ENCODE results near the gene CAMTA1.

Gene CAMTA1

DNA sequence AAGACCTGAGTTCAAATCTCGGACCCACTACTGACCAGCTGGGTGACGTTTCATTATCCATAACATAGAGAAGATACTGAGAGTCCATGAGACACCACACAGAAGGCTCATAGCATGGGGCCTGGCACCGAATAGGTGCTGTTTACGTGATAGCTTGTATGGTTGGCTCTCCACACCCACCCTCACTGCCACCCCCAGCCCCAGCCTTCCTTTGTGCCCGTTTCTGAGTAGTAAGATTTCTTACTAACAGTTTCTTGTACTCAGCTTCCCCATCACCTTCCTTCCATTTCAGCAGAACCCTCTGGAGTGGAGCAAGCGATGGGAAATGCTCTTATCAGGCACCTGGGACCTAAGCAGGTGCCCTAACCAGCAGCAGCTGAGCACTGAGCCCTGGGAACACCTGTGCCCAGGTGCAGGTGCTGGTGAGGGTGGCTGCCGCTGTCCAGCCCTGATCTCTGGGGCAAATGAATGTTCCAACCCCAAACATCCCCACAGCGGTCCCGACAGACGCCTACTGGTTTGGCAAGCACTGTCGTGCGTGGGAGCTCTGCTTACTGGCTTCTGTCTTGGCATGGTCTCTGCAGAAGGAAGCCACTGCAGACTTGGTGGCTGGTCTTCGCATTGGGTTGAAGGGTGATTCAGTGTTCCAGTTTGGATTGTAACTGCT, 225.4 kb downstream of the CAMTA1 start:
- DNase-seq = no peak

DNA sequence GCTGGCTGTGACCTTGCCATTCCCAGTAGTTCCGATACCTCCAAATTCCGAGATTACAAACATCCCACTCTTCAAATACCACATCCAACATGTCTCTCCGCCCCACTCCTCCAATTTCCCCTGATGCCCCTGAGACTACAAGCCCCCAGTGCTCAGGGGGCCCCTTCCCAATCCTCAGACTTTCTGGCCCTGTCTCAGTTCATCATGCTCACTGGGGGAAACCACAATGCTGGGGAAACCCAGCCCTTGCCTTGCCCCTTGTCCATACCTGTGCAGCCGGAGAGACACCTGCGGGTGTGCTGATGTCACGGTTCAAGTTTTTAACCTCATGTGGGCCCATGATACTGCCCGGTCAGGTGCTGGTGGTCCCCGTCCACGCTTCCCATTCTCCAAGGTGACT, 226.6 kb downstream of the CAMTA1 start:
- no peak for DNase-seq

- DNase-seq = no peak
Measured at GRCh38 chr1:7012461-7012924, 227.2 kb downstream of the CAMTA1 start.

GRCh38 chr1:7013833-7014639, 228.8 kb downstream of the CAMTA1 start:
- DNase-seq = no peak

GRCh38 chr1:7014640-7014930, 229.3 kb downstream of the CAMTA1 start:
- no peak for DNase-seq

DNA sequence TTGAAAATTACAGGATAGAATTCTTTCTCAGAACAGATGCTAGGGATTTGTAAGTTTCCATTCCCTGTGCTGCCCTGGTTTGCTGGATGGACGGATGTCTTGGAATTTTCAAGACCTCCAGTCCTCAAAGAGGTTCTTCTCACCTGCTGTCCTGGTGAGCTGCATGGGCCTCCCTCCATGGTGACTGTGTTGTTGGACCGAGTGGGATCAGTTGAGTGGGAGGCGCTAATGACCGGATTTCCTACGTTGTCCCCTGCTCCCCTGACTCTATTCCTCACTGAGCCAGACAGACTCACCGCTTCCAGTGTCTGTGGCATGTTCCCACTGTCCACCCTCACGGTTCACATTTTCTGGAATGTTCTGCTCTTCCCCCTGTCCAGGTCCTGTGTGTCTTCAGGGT, 229.8 kb downstream of the CAMTA1 start:
- DNase-seq = no peak

GRCh38 chr1:7018351-7018750, 233.1 kb downstream of the CAMTA1 start:
- no peak for DNase-seq

DNA sequence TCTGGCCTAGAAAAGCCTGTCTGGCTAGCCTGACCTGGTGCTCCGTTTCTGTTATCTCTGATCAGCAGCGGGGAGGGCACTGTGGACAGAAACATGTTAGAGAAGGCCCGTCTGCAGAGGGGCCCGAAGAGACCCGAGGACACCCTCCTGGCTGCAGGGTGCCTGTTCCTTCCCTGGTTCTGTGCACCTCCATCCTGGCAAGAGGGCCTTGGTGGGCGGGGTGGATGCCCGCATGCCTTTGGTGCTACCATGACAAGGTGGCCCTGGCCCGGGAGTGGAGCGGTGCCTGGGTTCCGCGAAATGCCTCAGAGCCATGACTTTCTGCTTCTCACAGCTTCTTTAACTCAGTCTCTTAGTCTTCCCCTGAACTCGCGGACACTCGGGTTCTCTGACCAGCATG, 233.6 kb downstream of the CAMTA1 start:
- no peak for DNase-seq

DNA sequence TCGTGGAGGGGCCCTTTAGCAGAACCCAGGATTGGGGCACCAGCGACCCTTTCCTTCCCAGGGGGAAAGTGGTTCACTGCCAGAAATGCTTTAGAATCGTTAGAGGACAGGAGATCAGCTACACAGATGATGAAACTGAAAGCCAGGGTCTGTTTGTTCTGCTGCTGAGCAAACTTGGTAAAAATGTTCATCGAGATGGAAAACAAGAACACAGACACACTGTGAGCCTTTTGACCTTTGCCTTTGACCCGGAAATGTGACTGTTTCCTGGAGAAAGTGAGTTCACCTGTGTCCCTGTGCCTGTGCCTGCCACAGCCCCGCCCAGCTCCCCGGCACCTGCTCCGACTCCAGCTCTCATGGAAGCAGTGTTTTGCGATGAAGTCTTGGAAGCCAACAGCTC, 234.3 kb downstream of the CAMTA1 start:
- DNase-seq = no peak

DNA sequence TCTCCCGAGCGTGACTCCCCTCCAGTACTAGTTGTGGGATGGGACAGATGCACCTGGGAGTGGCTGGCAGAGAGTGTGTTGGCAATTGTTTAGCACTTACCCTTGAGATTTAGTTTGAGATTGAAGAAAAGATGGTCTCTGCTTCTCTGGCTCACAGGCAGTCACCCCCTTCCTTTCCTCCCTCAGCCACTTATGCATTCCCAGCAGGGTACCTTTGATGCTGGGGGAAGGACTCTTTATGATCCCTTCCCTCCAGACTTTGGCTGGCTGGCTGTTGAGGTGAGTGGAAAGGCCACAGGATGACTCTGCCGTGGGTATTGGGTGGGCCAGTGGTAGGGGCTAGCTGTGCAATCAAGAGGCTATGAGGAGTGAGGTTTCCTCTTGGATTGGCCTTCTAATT, 236.8 kb downstream of the CAMTA1 start:
- no peak for DNase-seq

DNA sequence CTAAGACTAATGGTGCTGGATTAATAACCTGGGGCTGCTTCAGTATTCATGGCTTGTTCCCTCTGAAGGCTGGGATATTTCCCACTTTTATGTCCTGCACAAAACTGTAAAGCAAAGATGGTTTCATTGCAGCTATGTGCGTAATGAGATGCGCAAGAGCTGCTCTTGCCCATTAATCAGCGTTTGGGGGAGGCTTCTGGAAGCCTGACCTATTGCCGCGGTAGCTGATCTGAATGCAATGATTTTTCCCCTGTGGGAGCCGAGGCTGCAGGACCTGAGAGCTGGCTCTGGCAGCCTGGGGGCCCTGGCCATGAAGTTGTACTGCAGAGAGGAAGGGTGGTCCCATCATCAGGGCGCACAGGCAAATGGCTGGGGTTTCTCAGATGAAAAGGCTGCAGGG, 239.8 kb downstream of the CAMTA1 start:
- no peak for DNase-seq

GRCh38 chr1:7026169-7026568, 240.9 kb downstream of the CAMTA1 start:
- DNase-seq = no peak

DNA sequence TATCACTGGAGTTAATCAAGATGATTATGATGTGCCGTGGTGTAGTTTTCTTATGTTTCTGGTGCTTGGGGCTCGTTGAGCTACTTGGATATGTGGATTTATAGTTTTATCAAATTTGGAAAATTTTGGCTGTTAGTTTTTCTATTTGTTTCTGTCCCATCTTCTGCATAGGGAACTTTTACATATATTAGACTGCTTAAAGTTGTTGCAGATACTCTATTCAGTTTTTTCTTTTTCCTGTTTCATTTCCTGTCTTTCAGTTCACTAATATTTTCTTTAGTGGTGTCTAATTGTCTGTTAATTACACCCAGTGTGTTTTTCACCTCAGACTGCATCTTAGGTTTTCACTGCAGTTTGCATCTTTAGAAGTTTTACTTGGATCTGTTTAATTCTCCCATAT, 247.7 kb downstream of the CAMTA1 start:
- no peak for DNase-seq

DNA sequence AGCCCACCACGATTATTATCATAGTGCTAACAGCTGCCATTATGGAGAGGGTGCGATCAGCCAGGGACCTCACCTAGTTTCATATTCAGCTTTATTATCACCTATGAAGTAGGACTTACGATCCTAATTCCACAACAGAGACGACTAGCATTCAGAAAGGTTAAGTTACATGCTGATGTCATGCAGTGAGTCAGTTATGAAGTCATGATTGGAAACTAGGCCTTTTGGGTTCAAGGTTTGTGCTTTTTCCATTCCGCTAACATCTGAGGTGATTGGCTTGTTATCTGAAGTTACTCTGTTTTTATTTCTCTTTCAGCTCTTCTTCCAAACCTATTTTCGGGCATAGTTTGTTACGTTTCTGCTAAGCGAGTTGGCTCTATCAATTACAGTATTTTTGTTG, 251.1 kb downstream of the CAMTA1 start:
- no peak for DNase-seq

GRCh38 chr1:7039590-7040220, 254.5 kb downstream of the CAMTA1 start:
- DNase-seq = no peak

- DNase-seq = no peak
Measured at GRCh38 chr1:7040969-7041695, 255.9 kb downstream of the CAMTA1 start.

DNA sequence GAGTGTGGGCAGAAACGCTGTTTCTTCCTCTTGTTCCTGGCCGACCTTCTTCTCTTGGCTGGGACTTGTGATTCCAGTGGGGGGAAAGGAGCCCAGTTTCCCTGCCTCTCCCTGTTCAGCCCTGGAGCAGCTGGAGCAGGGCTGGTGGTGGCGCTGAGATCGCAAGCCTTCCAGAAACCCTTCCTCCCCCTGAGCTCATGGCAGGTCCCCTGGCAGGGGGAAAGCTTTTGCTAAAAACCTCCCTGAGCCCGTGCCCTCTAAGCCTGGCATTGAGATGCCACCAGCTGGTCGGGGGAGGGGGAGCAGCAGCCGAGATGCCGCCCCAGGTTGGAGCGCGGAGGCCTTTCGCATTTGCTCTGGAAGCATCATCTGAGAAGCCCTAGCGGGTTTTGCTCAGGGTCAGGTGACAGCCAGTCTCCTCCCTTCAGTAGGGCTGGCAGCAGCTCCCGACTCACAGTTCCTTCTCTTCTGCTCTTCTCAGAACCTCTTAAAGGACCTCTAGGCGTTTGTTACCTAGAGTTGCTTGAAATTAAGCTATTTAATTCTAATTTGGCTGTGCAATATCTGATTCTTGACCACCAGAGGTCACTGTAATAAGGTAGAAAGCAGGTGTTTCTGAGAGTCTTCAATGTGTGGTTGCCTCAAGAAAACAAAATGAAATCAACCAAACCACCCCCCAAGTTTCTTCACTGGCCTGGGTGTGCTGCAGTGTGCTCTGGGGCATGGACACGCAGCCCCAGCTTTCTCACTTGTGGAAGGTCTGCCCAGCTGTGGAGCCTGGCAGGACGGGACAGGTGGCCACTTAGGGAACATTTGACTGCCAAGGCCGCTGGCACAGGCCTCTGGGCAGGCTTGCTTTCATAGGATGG, 257.3 kb downstream of the CAMTA1 start:
- no peak for DNase-seq

DNA sequence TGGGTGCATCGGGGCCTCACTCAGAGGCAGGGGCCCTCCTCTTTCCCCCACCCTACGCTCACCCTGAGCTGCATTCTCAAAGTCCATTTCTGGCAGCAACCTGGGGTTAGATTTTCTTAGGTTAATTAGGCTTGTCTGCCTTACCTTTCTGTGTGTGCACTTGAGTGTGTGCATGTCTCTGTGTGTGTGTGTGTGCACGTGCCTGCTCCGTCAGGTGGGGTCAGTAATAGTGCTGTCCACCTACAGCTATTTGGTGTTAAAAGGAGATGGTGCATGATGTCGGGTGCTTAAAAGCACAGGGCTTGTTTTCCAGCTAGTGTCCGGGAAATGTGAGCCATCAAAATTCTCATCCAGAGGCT, 257.9 kb downstream of the CAMTA1 start:
- no peak for DNase-seq

DNA sequence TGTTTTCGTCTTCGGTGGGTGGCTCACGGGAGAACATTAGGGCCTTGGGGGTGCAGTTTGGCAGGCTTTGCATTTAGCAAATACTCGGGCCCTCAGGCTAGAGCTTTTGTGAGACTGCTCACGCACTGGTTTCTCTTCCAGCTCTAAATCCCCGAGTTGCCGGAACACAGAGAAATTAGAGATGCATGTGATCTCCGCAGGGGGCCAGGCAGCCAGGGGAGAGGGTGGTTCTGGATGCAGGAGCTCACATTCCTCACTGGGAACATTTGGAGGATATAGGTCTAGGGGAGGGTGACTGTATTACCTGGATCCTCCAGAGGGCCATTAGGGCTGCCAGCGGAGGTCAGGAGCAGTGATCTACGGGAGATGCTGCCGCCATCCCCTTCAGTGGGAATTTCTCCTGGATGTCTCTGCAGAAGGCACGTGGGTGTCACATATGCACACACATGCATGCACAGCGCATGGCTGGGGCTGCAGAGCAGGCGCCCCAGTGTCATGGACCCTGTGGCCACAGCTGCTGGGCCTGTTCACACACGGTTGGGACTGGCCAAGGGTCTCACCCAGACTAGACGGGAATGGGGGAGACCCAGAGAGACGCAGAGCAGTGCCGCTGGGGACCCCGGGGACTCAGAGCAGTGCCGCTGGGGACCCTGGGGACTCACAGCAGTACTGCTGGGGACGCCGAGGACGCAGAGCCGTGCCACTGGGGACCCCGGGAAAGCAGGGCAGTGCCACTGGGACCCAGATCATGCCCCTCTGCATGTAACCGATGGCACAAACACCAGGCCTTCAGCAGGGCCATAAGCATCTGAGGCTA, 258.7 kb downstream of the CAMTA1 start:
- no peak for DNase-seq

GRCh38 chr1:7045897-7046296, 260.6 kb downstream of the CAMTA1 start:
- DNase-seq = no peak

DNA sequence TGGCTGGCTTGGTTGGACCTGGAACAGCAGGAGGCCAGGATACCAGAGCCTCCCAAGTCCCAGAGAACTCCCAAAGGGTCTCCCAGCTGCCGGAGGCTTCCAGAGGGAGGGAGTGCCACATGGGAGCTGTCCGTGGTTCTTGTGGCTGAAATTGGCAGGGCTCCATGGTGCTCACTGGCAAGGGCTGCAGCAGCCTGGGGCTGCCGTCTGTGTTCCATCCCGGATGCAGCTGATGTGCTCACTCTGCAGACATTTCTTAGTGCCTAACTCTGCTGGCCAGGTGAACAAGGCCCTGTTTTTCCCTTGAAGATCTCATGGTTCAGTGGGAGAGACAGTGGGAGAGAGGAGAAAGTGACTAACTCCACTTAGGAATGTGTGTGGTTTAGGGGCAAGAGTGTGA, 261.1 kb downstream of the CAMTA1 start:
- no peak for DNase-seq

DNA sequence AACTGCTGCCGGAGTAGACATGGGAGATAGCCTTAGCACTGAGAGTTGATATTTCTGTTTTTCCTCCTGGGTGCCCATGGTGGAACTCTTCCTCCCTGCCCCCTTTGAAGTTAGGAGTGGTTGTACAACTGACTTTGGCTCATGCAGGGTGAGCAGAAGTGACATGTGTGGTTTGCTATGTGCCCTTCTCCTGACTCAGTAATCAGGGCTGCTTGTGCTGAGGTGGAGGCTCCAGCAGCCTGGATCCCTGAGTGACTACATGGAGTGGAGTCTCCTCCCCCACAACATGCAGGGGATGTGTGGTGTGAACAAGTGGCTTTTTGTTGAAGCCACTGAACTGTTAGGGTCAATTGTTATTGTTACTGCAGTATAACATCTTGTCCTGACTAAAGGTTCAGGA, 261.6 kb downstream of the CAMTA1 start:
- no peak for DNase-seq
